Vagina (tissue), 2 donors: ENCODE data around the gene CDC73. TPM values are rescaled to one million over a fixed set of nuclear protein-coding genes. Genes with fewer than 3 reads are reported as not detected.
"Not testable (repeated sequence)": the region's sequence is repeated elsewhere in the genome, so short reads cannot be mapped to it uniquely, and the experiment has no call there.

Source experiments
- DNase-seq, 2 donors: peaks; one replicate each; pipeline ENCODE4 v3.0.0-alpha.2; 2017; ENCODE audit errors: extremely low spot score in 2 of 2
- H3K27ac ChIP-seq: fragments of 200-600 bp; sonication (generic); one replicate; pipeline ENCODE4 v1.5.1; 2019
- H3K27me3 ChIP-seq: fragments of 200-600 bp; sonication (generic); one replicate; pipeline ENCODE4 v1.5.1; 2019
- H3K36me3 ChIP-seq, 2 donors: fragments of 200-600 bp; sonication (generic); one replicate each; pipeline ENCODE4 v1.5.1; 2017 to 2019
- H3K4me1 ChIP-seq: fragments of 200-600 bp; sonication (generic); one replicate; pipeline ENCODE4 v1.5.1; 2019
- H3K4me3 ChIP-seq, 2 donors: fragments of 200-600 bp; sonication (generic); 1 replicate in 1 of 2; 2 replicates in 1 of 2; pipeline ENCODE4 v1.5.1; 2016 to 2019
- H3K9me3 ChIP-seq: fragments of 200-600 bp; sonication (generic); one replicate; pipeline ENCODE4 v1.5.1; 2019
- POLR2A ChIP-seq, 2 donors: fragments of 450-650 bp; IDR thresholded peaks; one replicate each; pipeline ENCODE4 v1.6.1; 2017; ENCODE audit warnings: antibody characterized with exemption in 2 of 2, mild to moderate bottlenecking in 2 of 2, moderate library complexity in 2 of 2
- POLR2AphosphoS5 ChIP-seq, 2 donors: sonication (generic); formaldehyde crosslinking; IDR thresholded peaks; one replicate each; pipeline ENCODE4 v1.9.0; 2017; ENCODE audit warnings: antibody characterized with exemption in 2 of 2, mild to moderate bottlenecking in 2 of 2, low read depth in 1 of 2; ENCODE audit not compliant: insufficient read depth in 1 of 2
- intact Hi-C: fragments of 100-400 bp; cut with DNase I; formaldehyde crosslinking; loops from one replicate; pipeline ENCODE4 v1.15.1; 2023
- total RNA-seq: library from RNA; depleted of rRNA; stranded (reverse); fragments of >200 nt; gene quantifications from one replicate; pipeline ENCODE4 v1.2.3, GENCODE V29; 2016
- TF ChIP-seq, protein P1 (sequence below), 3 experiments: fragments of 450-650 bp in 2 of 3; fragments of 200-600 bp in 1 of 3; sonication (generic) in 1 of 3; IDR thresholded peaks; one replicate each; pipeline ENCODE4 v1.5.1; 2017 to 2019; ENCODE audit warnings: antibody characterized with exemption in 3 of 3, mild to moderate bottlenecking in 2 of 3, moderate library complexity in 2 of 3

Gene CDC73
- total RNA-seq, 1 donor from 2014 or later = 28.5 TPM

DNA sequence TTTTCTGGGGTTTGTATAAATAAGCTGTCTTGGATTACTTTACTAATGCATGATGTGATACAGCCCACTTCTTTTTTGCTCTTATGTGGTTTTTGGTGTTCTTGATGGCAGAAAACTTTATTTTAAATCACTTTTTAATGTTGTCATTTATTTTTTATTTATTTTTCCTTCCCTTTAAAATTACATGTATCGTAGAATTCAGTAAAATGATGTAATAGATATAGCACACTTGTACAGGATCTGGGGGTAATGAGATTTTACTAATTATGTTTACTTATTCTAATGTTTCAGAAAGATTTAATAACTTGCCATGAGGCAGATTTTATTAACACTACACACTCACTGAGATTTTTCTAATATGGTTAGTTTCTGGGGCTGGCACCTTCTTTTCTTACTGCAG, 65.3 kb downstream of the CDC73 start:
- H3K27me3 ChIP-seq = no peaks in the 10 kb centered on the region
- intact Hi-C loops = no loop called here
- peaks cover 50% of the 10 kb centered on the region for H3K4me1 ChIP-seq
- H3K4me3 ChIP-seq = no peak overlapping the region
- no peaks in the 10 kb centered on the region for H3K9me3 ChIP-seq
- H3K36me3 ChIP-seq = no peaks in the 10 kb centered on the region
- peak overlapping the region; percentile 15 for H3K27ac ChIP-seq
- TF ChIP-seq, protein P1, sequence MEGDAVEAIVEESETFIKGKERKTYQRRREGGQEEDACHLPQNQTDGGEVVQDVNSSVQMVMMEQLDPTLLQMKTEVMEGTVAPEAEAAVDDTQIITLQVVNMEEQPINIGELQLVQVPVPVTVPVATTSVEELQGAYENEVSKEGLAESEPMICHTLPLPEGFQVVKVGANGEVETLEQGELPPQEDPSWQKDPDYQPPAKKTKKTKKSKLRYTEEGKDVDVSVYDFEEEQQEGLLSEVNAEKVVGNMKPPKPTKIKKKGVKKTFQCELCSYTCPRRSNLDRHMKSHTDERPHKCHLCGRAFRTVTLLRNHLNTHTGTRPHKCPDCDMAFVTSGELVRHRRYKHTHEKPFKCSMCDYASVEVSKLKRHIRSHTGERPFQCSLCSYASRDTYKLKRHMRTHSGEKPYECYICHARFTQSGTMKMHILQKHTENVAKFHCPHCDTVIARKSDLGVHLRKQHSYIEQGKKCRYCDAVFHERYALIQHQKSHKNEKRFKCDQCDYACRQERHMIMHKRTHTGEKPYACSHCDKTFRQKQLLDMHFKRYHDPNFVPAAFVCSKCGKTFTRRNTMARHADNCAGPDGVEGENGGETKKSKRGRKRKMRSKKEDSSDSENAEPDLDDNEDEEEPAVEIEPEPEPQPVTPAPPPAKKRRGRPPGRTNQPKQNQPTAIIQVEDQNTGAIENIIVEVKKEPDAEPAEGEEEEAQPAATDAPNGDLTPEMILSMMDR (IDR thresholded peaks at IDR 0.05) = no peak
- no peak for TF ChIP-seq POLR2A (IDR thresholded peaks at IDR 0.05)
- no peak for TF ChIP-seq POLR2AphosphoS5 (IDR thresholded peaks at IDR 0.05; ENCODE audit: insufficient read depth in 1 of 2, low read depth in 1 of 2)
- no peak for DNase-seq

DNA sequence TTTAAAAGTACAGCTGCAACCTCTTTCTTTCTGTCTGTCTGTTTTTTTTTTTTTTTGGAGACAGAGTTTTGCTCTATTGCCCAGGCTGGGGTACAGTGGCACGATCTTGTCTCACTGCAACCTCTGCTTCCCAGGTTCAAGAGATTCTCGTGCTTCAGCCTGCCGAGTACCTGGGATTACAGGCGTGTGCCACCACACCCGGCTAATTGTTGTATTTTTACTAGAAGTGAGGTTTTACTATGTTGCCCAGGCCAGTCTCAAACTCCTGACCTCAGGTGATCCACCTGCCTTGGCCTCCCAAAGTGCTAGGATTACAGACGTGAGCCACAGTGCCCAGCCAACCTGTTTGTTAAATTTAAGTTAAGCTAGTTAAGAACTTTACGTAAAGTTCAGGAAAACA, 67.1 kb downstream of the CDC73 start:
- intact Hi-C loops, H3K9me3 ChIP-seq, DNase-seq, H3K4me3 ChIP-seq, H3K27me3 ChIP-seq, H3K27ac ChIP-seq, H3K36me3 ChIP-seq: not testable (repeated sequence)
- peaks cover 40% of the 10 kb centered on the region for H3K4me1 ChIP-seq

DNA sequence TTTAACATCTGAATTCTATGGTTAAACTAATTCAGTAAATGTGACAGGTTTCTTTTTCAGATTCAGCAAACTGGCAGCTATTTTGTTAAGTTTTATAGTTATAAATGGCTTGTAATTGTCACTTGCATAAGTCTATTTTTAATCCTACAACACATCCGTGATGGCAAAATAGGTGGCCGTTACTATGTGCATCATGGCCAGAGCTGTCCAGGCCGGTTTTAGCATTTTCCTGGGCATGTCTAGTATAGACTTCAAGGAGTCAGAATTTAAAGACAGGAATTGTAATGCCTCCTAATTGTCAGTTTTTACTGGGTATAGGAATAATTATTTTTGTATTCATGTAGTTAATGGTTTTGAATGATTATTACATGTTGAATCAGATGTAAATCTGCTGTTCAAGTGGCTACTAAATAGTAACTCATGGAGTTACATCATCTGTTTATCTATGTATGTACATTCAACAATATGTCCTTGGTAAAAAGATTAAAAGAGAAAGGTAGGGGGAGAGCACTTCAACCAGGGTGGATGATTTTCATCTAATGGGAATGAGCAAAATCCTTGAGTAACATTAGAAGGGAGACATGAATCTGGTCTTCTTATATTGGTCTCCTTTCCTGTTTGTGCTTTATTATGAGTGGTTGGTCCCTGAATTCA, 67.7 kb downstream of the CDC73 start:
- no peak for DNase-seq
- Histone ChIP-seq H3K27me3 (no peaks in the 10 kb centered on the region), H3K27ac (no peak overlapping the region), H3K4me1 (peaks cover 40% of the 10 kb centered on the region), H3K4me3 (no peak overlapping the region), H3K36me3 (no peaks in the 10 kb centered on the region), H3K9me3 (no peaks in the 10 kb centered on the region)
- intact Hi-C loops = no loop called here
- no peak for TF ChIP-seq POLR2AphosphoS5 (IDR thresholded peaks at IDR 0.05; ENCODE audit: insufficient read depth in 1 of 2, low read depth in 1 of 2)

DNA sequence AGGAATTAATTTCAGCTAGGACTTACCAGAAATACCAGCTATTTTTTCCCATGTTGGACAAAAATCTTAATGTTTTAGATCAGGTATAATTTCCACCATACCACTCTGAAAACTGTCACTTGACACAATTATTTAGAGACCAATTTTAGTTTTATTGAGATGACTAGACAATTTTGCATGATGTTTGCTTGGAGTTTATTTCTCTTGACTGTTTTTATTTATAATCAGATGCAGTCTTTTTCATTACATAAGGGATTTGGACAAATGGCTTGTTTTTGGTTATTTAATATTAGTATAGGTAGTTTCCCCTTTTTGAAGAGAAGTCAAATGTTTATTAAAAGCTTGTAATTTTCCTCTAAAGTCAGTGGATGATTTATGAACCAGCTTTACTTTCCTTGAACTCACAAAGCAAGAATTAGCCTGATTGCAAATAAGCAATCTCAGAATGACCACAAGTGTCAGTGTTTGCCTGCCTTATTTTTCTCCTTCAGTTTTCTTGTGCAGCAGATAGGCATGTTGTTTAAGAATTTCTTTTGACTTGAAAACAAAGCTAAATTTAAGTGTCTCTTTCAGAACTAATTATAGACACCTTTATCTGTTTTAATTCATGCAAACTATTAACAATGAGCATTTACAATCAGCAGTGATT, 68.4 kb downstream of the CDC73 start:
- H3K27me3 ChIP-seq = no peaks in the 10 kb centered on the region
- intact Hi-C loops = no loop called here
- no peaks in the 10 kb centered on the region for H3K9me3 ChIP-seq
- no peak overlapping the region for H3K27ac ChIP-seq
- H3K4me3 ChIP-seq = no peak overlapping the region
- H3K36me3 ChIP-seq = no peaks in the 10 kb centered on the region
- H3K4me1 ChIP-seq = peaks cover 40% of the 10 kb centered on the region
- no peak for DNase-seq
- no peak for TF ChIP-seq POLR2A (IDR thresholded peaks at IDR 0.05)
- no peak for TF ChIP-seq POLR2AphosphoS5 (IDR thresholded peaks at IDR 0.05; ENCODE audit: insufficient read depth in 1 of 2, low read depth in 1 of 2)
- TF ChIP-seq, protein P1 (IDR thresholded peaks at IDR 0.05) = no peak

DNA sequence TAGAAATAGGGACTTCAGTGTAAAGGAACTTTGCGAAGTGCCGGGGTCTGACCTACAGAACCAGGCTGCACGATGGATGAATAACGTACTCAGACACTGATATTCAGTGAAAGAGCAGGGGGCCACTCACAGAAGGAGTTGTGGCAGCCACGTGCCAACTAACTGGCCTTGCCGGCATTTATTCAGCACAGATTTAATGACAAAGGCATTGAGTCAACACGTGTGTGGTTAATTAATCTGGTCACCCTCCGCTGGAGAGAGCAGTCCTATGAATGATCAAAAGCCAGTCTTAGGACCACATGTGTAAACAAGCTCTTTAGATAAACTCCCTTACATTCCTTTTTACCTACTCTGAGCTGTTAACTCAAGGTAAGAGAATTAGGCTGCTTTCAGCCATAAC, 70.8 kb downstream of the CDC73 start:
- Histone ChIP-seq H3K27me3 (no peaks in the 10 kb centered on the region), H3K36me3 (no peaks in the 10 kb centered on the region), H3K27ac (no peak overlapping the region), H3K4me3 (no peak overlapping the region), H3K4me1 (peaks cover 18% of the 10 kb centered on the region), H3K9me3 (no peaks in the 10 kb centered on the region)
- intact Hi-C loops = no loop called here
- DNase-seq = no peak
- TF ChIP-seq, protein P1 (IDR thresholded peaks at IDR 0.05) = no peak
- TF ChIP-seq POLR2AphosphoS5 (IDR thresholded peaks at IDR 0.05; ENCODE audit: insufficient read depth in 1 of 2, low read depth in 1 of 2) (no peak), POLR2A (IDR thresholded peaks at IDR 0.05) (no peak)

DNA sequence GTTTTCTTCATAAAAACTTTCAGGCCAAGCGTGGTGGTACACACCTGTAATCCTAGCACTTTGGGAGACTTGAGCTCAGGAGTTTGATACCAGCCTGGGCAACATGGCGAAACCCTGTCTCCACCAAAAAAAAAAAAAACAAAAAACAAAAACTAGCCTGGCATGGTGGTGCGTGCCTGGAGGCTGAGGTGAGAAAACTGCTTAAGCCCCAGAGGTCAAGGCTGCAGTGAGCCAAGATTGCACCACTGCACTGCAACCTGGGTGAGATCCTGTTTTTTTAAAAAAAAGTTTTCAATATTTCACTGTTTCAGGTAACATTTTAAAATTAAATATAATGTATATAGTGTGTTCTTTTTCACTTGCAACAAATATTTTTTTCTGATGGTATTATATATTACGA, 78.1 kb downstream of the CDC73 start:
- intact Hi-C loops = no loop called here
- Histone ChIP-seq H3K27ac (no peak overlapping the region), H3K4me3 (no peak overlapping the region), H3K27me3 (no peaks in the 10 kb centered on the region), H3K9me3 (no peaks in the 10 kb centered on the region), H3K36me3 (peaks cover 0 to 9% of the 10 kb centered on the region in 2 donors), H3K4me1 (no peaks in the 10 kb centered on the region)
- no peak for TF ChIP-seq POLR2AphosphoS5 (IDR thresholded peaks at IDR 0.05; ENCODE audit: insufficient read depth in 1 of 2, low read depth in 1 of 2)
- TF ChIP-seq, protein P1 (IDR thresholded peaks at IDR 0.05) = no peak
- TF ChIP-seq POLR2A (IDR thresholded peaks at IDR 0.05) = no peak
- no peak for DNase-seq
